NK-92 (cell line): ENCODE measurements around the gene TSPAN18.

ENCODE experiments used
- DNase-seq: peaks from one replicate; lab custom pipeline; 2025; ENCODE audit not compliant: unreplicated experiment; lab: John Stamatoyannopoulos, UW

The TSPAN18 gene

DNA sequence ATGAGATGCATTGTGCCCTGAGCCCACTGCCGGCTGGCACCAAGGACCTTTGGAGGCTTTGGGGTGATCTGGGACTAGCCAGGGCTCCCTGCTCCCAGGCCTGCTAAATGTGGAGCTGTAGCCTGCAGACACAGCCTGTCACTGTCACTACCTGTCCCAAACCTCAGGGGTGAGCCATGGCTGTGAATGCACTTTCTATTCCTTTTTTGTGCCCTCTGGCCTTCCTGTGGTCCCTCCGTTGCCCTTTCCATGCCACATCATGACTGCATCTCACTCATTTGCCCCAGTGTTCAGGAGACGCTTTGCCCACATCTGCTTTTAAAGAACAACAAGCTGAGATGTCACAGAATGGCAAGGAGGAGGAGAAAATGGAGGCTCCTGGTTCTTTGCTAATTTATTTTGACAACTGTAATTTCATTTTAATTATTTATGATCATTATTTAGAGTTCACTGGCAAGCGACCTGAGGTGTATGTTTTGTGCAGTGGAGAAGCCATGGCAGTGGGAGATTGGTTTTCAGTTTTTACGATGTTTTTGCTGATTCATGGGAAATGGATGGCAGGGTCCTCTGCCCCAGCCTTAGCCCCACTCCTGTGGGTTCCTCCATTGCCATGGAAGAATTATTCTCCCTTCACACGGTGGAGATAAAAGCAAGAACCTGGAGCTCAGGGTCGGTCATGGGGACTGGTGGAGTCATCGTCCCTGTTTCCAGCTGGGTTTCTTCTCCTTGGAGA is 69.2 kb downstream of the TSPAN18 start:
- no peak for DNase-seq

DNA sequence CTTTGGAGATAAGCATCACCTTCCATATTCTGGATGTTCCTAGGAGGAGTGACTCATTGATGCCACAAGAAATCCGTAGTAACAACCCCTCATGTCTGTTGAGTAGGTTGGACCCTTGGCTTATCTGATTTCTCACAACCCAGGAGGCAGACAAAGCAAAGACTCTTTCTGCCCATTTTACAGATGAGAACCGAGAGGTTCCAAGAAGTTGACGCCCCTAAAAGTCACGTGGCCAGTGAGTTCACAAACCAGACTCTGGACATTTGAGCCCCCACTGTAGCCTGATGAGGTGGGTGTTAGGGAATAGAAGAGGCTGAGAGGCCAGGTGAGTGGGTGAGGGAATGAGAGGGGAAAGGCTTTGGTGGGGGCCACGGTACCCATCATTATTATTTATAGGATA is 70.3 kb downstream of the TSPAN18 start:
- no peak for DNase-seq

DNA sequence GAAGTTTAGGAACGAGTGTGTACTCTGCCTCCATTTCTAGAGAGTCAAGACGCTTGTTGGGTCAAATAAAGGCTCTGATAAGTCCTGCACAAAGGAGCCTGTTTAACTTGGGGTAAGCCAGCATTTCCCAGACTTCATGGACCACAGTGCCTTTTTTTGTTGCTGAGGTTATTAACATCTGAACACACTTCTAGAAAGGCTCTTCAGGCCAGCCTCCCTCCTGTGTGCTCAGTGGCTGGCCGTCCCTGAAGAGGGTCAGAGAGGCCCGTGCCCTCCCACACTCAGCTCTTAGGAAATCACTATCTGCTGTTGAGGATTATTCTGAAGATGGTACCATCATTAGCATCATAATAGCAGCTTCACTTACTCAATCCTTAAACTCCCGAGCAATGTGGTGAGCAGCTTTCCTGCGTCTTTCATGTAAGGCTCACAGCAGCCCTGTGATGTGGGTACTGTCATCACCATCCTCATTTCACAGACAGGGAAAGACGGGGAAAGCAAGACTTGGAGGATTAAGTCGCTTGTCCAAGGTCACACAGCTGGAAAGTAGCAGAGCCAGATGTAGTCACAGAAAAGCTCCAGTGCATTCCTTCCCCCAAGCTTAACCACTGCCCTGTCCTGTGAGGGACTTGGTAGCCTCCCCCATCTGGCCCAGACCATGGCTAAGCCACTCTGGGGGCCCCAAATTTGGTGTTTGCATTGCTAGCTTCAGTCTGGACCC is 71.3 kb downstream of the TSPAN18 start:
- DNase-seq: no peak

DNA sequence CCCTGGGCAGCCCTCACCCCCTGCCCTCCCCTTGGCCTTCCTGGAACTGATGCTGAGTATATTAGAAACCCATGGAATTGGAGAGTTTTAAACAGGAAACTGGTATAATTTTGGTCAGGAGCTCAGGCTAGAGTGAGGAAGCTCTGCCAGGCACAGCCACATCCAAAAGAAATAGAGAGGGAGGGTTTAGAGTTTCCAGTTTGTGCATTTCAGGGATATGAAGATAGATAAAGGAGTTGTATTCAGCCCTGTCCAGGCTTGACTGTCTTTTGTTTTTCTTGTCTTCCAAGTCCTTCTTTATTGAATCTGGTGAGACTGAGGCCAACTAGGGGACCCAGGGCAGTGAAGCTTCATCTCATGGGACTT is 71.8 kb downstream of the TSPAN18 start:
- DNase-seq: no peak

DNA sequence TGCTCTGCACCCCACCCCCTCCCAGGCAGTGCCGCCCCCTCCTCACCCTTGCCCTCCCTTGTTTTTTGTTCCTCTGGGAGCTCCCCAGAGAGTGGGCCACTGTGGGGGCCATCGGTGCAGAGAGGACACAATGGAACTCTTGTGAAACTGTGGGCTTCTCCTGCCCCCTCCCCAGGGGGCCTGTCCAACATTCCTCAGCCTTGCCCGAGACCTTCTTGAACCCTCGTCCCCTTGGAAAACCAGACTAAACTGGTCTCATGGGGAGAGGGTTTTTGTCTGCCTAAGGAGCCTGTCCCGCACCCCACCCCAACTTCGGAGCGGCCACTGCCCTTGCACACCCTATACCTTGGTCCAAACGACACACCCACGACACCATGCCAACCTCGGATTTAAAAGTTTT is 72.2 kb downstream of the TSPAN18 start:
- DNase-seq: no peak

DNA sequence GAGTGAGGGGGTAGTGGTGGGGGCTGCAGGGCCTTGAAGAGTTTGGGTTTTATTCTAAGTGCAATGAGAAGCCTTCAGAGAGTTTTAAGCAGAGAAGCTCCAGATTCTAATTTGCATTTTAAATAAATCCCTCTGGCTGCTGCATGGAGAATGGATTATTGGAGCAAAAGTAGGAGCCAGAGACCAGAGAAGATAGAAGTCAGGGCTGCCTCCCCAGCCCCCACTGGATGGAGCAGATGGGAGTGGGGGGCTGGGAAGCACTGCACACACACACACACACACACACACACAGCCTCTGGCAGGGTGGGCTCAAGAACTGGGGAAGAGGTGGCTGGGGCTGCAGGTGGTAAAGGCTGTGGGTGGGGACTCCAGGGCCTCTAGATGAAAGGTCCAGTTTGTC is 75.6 kb downstream of the TSPAN18 start:
- DNase-seq: no peak

DNA sequence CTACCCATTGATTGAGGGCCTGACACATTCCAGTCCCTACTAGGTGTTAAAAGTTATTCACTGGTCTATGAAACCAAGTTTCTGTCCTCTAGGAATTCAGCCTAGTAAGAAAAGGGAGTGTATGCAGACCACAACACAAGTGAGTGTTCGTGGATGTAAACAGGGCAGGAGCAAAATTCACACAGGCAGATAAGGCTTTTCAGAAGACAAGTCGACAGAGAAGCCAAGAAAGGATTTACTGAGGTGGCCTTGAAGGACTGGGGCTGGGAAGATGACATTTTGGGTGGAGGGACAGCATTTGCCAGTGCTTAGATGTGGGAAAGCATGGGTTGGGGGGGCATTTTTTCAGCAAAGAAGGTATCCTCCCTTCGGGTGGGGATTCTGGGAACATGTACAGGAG is 76.2 kb downstream of the TSPAN18 start:
- no peak for DNase-seq

DNA sequence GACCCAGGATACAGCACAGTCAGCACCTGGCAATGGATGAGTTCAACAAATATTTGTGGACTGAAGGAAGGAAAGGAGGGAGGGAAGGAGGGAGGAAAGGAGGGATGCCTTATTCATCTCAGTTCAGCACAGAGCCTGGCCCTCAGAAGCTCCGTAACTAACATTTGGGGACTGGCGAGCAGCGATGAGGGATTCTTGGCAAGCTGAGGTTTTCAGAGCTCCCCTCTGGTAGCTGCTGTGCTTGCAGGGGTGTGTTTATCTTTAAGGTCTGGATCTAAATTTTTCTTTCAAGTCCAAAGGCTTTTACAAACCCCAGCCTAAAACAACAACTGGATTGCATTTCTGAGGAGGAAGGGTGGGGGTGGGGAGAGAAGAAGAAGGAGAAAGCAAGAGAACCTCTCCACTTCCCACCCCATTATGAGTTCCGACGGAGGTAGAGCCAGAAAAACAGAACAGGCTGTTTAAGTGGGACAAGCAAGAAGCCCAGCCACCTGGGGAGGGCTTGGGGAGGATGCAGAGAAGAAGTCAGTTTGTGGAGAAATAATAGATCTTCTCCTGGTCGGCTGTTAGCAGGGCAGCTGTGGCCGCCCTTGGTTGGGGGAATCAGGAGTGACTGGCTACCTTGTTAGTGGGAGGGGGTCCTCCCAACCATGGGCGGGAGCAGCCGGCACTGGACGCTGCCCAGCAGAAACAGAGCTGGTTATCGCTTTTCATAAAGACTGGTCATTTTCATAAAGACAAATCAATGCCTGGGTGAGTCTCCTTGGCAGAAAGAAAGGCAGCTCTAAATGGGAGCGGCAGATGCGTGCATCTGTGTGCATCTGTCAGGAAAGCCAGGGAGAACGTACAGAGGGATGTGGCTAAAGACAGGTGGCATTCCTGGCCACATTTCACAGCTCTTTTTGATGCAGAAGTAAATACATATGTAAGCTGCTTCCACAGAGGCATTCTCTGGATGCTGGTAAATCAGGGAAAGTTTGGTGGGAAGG is 78.0 kb downstream of the TSPAN18 start:
- no peak for DNase-seq

DNA sequence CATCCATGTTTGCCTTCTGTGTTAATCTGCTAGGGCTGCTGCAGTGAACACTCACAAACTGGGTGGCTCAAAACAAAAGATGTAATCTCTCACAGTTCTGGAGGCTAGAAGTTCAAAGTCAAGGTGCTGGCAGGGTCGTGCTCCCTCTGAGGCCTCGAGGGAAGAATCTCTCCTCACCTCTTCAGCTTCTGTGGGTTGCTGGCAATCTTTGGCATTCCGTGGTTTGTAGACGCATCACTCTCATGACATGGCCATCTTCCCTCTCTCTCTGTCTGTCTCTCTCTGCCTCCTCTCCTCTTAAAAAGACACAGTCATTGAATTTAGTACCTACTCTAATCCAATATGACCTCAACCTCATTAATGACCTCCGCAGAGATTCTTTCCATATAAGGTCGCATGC is 78.8 kb downstream of the TSPAN18 start:
- DNase-seq: no peak

DNA sequence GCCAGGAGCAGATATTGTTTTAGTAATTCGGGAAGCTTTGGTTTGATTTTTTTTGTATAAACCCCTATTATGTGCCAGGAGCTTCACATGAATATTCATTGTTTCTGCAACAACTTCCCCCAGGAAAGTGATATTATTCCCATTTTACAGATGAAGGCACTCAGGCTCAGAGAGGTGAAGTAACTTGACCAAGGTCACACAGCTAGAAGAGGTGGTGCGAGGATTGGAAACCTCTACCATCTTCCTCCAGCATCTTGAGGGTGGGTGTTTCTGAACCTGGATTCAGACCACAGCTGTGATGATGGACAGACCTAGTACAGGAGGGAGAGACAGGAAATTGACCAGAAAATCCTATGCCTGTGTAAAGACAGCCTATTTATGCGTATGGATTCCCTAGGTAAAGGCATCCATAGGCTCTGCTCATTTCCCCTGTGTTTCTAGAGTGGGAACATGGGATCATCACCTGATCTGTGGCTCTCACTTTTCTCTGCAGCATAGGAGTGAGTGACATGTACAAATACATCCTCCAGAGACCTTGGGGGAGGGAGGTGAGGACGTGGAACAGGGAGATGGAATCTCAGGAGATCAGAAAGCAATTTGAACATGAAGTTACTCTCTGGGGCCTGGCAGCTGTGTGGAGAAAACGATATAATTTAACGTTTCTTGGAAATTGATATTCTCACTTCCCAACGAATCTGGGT is 81.4 kb downstream of the TSPAN18 start:
- no peak for DNase-seq

DNA sequence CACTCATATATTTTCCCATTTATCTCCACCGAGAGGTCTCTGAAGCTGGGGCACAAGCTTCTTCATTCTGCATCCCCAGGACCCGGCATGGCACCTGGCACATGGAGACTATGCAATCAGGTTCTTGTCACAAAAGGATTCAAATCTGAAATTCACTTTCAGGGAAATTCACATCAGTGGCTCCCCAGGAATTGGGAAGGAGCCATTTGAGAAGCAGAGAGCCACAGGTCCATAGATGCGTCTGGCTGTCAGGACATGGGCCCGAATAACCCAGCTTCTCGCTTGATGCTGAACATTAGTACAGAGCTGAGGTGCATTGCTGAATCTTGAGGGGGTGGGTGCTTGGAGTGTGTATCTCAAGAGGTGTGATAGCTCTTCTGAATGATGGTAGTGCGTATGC is 82.5 kb downstream of the TSPAN18 start:
- no peak for DNase-seq

DNA sequence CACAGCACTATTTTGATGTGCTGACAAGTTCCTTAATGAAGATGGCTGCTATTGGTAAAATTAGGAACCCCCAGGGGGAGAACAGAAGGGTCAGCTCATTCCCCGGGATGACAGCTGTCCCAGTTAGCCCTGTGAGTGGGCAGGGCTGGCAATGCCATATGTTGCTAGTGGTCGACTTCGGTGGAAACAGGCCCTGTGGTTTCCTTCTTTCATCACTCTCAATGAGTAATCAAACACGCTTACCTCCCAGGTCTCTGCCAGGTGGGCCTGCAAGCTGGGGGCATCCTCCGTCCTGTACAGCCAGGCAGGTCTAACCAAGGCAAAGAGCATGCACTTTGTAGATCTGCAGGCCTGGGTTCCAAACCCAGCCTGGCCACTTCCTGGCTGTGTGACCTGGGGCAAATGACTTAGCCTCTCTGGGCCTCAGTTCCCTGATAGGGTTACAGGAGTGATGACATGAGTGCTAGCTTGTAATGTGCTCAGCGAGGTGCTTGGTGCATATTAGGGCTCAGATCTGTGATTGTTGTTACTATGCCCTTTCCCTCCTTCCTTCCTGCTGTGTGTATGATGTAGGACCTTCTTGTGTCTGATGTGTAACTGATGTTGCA is 85.2 kb downstream of the TSPAN18 start:
- no peak for DNase-seq

DNA sequence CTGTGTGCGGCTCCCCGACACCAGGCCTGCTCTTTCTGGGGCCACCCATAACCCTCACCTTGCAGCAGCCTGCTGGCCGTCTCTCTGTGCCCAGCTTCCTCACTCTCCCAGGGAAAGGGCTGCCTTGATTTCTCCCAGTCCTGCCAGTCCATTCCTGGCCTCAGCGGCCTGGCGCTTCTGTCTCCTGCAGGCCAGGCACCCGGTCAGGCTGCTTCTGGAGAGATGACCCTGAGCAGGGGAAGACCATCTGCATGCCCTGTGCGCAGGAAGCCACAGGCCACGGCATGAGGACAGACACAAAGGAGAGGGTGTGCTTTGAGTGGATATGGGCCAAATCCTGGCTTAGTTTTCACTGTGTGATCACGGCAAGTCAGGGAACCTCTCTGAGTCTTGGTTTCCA is 86.2 kb downstream of the TSPAN18 start:
- DNase-seq: no peak

DNA sequence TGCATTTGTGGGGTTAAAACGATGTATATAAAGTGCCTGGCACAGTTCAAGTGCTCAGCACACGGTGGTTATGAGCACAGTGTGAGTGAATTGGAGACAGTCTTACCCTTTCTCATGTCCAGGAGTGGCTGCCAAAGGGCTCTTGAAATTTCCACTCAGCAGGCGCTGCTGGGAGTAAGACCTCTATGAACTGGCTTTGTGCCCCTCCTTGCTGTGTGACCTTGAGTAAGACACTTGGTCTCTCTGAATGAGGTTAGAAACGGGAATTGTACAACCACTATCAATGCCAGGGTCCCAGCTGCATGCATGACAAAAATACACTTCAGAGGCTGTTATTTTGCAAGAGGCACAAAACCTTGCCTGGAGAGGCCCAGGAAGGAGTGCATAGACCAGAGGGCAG is 86.6 kb downstream of the TSPAN18 start:
- no peak for DNase-seq

DNA sequence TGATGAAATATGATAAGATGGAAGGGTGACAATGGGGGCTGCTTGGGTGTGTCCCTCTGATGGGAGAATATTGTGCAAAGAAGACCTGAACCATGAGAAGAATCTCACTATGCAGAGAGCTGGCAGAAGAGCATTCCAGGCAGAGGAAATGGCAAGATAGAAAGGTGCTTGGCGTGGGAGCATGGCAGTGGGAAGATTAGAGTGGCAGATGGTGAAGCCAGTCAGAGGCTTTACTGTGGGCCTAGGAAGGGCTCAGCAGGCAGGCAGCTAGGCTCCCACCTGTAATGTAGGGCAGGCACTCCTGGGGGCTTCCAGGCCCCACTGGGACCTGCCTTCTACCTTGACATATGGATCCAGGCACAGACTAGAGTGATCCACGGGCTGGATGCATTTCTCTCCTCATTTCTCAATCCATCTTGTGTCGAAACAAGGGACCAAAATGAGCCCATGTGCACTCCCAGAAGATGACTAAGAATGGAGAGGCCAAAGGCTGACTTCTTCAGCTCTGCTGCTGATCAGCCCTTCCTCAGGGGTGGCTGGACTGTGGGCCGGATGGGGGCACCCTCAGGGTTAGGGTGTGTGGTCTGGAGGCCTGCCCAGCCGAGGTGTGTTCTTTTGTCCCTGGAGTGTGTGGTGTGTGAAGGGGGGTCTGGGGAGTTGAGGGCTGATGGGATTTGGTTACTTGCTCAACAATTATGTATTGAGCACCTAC is 88.3 kb downstream of the TSPAN18 start:
- no peak for DNase-seq

DNA sequence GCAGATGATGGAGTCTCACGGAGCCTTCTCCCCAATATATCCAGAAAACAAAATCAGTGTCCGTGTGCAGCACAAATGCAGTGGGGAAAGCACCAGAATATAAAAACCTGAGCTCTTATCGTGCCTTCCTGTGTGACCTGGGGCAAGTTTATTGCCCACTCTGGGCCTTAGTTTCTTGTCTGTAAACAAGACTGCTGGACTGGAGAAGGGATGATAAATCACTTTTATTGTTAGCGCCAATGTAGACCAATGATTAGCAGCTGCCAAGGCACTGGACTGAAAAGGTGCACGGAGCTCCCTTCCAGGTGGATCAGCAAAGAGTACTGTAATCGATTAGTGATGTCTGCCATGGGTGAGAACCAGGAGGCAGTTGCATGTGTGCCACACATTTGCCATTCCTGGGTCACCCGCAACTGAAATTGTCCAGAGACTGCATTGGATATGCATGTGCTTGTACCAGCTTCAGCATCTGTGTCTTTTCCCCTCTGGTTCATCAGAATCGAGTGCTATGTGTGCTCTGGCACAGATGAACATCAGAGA is 89.2 kb downstream of the TSPAN18 start:
- DNase-seq: no peak

DNA sequence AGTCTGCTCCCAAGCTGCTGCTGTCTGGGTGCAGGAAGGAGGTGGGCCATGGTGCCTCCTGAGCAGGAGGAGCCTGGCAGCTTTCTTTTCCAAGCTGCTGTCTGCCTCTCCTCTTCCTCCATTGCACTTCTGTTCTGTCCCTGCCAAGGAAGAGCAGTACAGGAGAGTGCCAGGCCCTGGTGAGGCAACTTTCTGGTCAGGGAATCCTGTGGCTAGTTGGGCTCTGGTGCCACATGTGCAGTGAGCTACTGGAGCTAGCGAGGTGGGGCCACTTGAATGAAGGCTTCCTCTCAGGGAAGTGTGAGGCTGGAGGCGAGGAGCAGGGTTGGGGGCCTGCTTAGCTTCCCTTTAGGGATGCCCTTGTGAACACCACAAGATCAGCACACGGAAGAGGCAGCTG is 90.0 kb downstream of the TSPAN18 start:
- no peak for DNase-seq

DNA sequence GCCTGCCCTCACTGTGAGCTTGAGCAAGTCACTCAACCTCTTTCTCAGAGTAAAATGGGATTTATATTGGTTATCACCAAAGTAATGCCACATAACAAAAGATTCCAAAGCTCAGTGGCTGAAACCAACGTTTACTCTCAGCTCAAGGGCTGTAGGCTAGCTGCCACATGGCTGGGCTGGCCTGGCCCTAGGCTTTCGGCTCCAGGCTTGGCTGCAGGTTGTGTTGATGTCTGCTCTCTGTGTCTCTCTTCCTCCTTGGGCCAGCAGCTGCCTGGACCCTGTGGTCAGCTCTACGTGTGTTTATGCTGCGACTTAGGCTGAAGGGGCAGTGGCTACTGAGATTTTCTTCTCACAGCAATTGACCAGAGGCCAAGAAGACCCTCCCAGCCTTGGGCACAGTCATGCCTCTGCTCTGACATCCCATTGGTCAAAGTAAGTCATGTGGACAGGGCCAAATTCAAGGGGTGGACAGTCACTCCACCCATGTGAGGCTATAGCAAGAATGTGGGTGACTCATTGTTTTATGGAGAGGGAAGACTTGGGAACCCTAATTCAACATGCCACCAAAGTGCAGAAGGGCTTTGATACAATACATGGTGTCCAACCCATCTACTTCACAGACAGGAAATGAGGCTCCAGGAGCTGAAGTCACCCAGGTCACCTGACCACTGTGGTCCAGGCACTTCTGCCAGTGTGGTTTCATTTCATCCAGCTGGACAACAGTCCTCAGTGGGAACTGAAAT is 90.6 kb downstream of the TSPAN18 start:
- DNase-seq: no peak

DNA sequence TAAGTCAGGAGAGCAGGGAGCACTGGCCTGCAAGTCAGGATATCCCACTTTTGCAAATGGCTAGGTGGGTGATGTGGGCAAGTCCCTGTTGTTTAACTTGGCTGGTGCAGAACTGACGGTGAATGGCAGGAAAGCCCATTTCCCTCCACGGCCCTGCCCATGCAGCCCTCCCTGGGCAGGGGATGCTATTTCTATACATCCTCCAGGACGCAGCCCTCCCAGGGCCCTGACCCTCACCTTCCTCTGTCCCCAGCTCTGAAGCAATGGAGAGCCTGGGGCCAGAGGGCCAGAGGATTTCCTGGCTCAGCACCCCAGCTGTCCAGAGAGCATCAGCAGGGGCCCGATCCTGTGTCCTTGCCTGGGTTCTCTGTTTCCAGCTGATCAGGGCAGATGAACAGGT is 91.3 kb downstream of the TSPAN18 start:
- no peak for DNase-seq
